GM18520 (cell line): ENCODE results near the gene CDO1.

Experiments used
- ATAC-seq: cut with Tn5 transposase; IDR thresholded peaks from one replicate; pipeline ENCODE4 v1.9.1; 2021; ENCODE audit not compliant: unreplicated experiment

The CDO1 gene

GRCh38 chr5:115816226-115817081 is at the start of gene CDO1:
TSS of gene CDO1 (minus strand) at chr5:115816659. CDS start at chr5:115816397, 262 bp downstream.
- no peak for ATAC-seq

- ATAC-seq, result no peak
Observed at GRCh38 chr5:115859378-115859777, 42.9 kb upstream of the CDO1 start.

- no peak for ATAC-seq
Observed at GRCh38 chr5:115858396-115858795, 41.9 kb upstream of the CDO1 start.

- no peak for ATAC-seq
Observed at GRCh38 chr5:115857626-115858349, 41.3 kb upstream of the CDO1 start.

- no peak for ATAC-seq
Observed at GRCh38 chr5:115857057-115857479, 40.6 kb upstream of the CDO1 start.

- ATAC-seq, result no peak
Observed at GRCh38 chr5:115855959-115856358, 39.5 kb upstream of the CDO1 start.

GRCh38 chr5:115854139-115854538 is 37.7 kb upstream of the CDO1 start:
- no peak for ATAC-seq

- no peak for ATAC-seq
Observed at GRCh38 chr5:115850744-115851416, 34.4 kb upstream of the CDO1 start.

- no peak for ATAC-seq
Observed at GRCh38 chr5:115849258-115849798, 32.9 kb upstream of the CDO1 start.

GRCh38 chr5:115847290-115847689 is 30.8 kb upstream of the CDO1 start:
- no peak for ATAC-seq

GRCh38 chr5:115844321-115844817 is 27.9 kb upstream of the CDO1 start:
- no peak for ATAC-seq

- ATAC-seq, result no peak
Observed at GRCh38 chr5:115843444-115844130, 27.1 kb upstream of the CDO1 start.

GRCh38 chr5:115842952-115843351 is 26.5 kb upstream of the CDO1 start:
- no peak for ATAC-seq

GRCh38 chr5:115842089-115842935 is 25.9 kb upstream of the CDO1 start:
- ATAC-seq, result peak; percentile 21

GRCh38 chr5:115841382-115842088 is 25.1 kb upstream of the CDO1 start, which contains the start of the genes AP3S1 and ATG12:
TSS of gene AP3S1 (plus strand) at chr5:115841935. CDS start at chr5:115842038, 103 bp downstream.
TSS of gene ATG12 (minus strand) at chr5:115841565. CDS start at chr5:115841552, 13 bp downstream.
- ATAC-seq, result peak; percentile 82

GRCh38 chr5:115840873-115841272 is 24.4 kb upstream of the CDO1 start:
- ATAC-seq, result no peak

- ATAC-seq, result no peak
Observed at GRCh38 chr5:115838885-115839518, 22.5 kb upstream of the CDO1 start.

- ATAC-seq, result no peak
Observed at GRCh38 chr5:115835481-115835880, 19.0 kb upstream of the CDO1 start.
